Measurements from ENCODE around the gene CASZ1.

Gene CASZ1

GRCh38 chr1:10722803-10723202 lies 73.6 kb downstream of the CASZ1 start:
- no peak for DNase-seq

- no peak for DNase-seq
Observed at GRCh38 chr1:10721381-10722321, 74.8 kb downstream of the CASZ1 start.

GRCh38 chr1:10720635-10721034 lies 75.8 kb downstream of the CASZ1 start:
- DNase-seq, result no peak

- no peak for DNase-seq
Observed at GRCh38 chr1:10718083-10718415, 78.4 kb downstream of the CASZ1 start.

GRCh38 chr1:10717296-10718082 lies 79.0 kb downstream of the CASZ1 start:
- no peak for DNase-seq

- DNase-seq, result no peak
Observed at GRCh38 chr1:10716840-10717239, 79.6 kb downstream of the CASZ1 start.

GRCh38 chr1:10714337-10715114 lies 81.9 kb downstream of the CASZ1 start:
- DNase-seq, result no peak

GRCh38 chr1:10713614-10714013 lies 82.8 kb downstream of the CASZ1 start:
- no peak for DNase-seq

- no peak for DNase-seq
Observed at GRCh38 chr1:10712568-10713362, 83.7 kb downstream of the CASZ1 start.

GRCh38 chr1:10710489-10710888 lies 86.0 kb downstream of the CASZ1 start:
- no peak for DNase-seq

- DNase-seq, result no peak
Observed at GRCh38 chr1:10709646-10710045, 86.8 kb downstream of the CASZ1 start.

GRCh38 chr1:10709165-10709564 lies 87.3 kb downstream of the CASZ1 start:
- DNase-seq, result no peak

- DNase-seq, result no peak
Observed at GRCh38 chr1:10708757-10709156, 87.7 kb downstream of the CASZ1 start.

- DNase-seq, result no peak
Observed at GRCh38 chr1:10707208-10707607, 89.2 kb downstream of the CASZ1 start.

GRCh38 chr1:10706376-10706913 lies 90.0 kb downstream of the CASZ1 start:
- no peak for DNase-seq

GRCh38 chr1:10705953-10706352 lies 90.5 kb downstream of the CASZ1 start:
- DNase-seq, result no peak

- DNase-seq, result no peak
Observed at GRCh38 chr1:10704368-10704882, 92.0 kb downstream of the CASZ1 start.

GRCh38 chr1:10703702-10704101 lies 92.7 kb downstream of the CASZ1 start:
- DNase-seq, result no peak

- DNase-seq, result no peak
Observed at GRCh38 chr1:10701145-10701544, 95.3 kb downstream of the CASZ1 start.

- DNase-seq, result no peak
Observed at GRCh38 chr1:10699470-10699835, 97.0 kb downstream of the CASZ1 start.

- DNase-seq, result no peak
Observed at GRCh38 chr1:10698726-10699469, 97.5 kb downstream of the CASZ1 start.

Measured in KG1 (cell line).